ENCODE results near the gene ATP2B2.

Gene ATP2B2

DNA sequence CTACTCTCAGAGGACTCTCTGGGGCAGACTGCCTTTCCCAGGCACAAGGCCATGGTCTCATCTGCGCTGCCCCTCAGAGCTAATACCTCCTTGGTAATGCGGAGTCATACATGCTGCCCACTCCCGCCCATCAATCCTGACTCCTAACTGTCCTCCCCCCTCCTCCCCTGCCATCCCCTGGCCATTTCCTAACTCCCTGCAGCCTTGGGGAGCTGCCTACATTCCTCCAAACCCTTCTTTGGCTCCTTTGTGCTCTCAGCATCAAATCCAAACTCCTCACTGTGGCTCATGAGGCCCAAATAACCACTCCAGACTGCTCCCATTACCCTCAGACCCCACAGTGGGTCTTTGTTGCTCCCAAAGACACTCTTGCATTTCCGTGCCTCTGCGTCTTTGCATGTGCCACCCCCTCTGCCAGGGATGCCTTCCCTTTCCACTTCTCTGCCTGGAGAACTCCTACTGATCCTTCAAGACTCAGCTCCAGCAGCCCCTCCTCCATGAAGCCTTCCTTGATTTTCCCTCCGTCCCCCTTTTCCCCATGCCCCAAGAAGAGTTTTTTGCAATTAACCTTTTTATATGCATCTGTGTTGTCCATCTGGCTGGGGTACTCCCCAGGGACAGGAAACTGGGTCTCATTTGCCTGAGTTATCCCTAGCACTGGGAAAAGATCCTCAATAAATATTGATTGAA, 5.5 kb upstream of the ATP2B2 start:
- DNase-seq: no peak

DNA sequence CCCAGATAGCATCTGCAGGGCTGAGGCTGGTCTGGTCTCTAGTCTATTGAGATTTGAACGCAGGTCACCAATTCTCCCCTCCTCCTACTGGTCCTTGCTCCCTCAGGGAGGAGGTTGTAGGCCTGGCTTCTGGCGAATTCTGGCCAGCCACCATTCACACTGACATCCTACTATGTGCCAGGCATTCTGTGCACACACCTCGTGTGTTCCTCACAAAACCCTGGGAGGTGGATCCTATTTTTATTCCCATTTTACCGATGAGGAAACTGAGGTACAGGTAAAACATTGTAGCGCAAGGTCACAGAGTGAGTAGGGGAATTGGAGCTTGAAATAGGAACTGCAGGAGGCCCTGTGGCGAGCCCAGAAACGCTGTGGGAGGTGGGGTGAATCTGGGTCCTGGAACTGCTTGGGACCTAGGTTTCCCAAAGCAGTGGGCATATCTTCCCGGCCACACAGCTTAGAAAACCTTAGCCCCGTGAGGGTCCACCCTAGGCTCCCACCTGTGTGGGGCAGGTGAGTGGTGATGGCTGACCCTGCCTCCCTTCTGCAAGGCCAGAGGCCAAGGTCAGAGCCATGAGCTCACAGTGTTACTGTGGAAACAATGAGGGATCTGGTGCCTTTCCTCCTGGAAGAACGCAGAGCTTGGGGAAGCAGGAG, 4.8 kb upstream of the ATP2B2 start:
- DNase-seq: no peak

DNA sequence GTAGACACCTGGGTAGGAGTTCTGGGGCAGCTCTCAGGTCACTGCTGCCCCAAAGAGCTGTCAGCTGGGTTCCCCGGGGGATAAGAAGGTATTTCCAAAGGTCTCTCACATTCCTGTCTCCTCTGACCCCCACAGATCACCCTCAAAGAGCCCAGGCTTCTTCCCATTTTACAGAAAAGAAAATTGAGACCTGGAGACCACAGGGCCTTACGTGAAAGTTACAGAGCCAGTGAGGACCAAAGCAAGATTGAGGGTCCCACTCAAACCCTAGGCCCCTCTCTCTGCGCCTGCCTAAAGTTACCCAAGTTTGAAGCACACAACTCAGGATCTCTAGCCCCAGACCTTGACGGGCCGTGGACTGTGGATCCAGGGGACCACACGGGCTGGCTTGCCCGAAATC, 3.9 kb upstream of the ATP2B2 start:
- DNase-seq: no peak

DNA sequence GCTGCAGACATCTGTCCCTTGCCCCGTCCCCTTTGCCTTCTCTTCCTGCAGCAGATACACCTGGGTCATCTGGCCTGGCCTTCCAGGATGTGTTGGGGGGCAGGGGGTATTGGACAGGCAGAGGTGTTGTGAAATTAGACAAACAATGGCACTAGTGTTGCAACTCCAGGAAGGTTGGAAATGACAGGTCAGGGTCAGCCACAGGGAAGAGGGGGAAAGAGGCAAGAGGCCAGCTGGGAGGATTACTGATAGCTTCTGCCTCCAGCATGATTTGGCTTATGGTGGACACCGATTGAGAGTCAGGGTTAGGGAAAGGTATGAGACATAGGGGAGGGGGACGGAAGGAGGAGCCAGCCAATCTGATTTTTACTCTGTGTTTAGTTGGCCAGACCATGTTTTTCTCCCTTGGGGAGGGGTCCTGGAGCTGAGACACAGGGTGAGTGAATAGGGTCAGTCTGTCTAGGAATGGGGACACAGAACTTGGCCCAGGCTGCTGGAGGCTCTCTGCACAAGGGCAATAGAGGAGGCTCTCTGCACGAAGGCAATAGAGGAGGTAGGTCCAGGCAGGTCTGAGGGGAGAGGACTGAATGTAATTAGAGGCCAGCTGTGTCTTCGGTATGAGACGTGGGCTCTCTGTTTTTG, 3.4 kb upstream of the ATP2B2 start:
- DNase-seq: no peak

DNA sequence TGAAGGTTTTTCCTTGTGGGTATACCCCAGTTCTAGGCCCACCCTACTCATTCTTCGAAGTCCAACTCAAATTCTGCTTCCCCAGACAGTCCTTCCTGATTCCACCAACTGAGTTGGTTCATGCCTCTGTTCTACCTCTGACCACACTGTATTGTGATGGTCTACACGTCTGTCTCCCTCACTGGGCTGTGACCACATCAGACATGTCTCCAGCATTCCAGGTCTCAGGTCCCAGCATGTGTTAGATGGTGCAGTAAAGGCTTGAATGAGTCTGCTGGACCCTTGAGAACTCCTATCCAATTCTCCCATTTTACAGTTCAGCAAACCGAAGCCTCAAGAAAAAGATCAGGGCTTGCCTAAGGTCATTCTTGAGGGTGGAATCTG, 2.8 kb upstream of the ATP2B2 start:
- DNase-seq: no peak

DNA sequence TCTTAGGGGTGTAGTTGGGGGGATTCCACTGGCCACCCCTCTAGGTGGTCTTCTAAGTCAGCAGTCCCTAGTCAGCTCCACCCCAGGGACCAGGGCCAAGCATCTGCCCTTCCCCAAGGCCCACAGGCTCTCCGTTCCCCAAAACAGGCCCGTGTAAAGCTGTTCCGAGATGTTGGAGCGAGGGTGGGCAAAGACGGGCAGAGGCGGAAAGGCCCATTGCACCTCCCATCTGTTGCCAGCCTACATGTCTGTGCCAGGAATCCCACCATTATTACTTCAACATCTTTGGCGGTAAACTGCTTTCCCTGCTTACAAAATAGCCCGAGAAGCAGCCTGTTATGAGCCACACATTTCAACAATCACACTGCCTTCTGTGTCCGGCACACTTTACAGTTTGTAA, 1.9 kb upstream of the ATP2B2 start:
- DNase-seq: no peak

DNA sequence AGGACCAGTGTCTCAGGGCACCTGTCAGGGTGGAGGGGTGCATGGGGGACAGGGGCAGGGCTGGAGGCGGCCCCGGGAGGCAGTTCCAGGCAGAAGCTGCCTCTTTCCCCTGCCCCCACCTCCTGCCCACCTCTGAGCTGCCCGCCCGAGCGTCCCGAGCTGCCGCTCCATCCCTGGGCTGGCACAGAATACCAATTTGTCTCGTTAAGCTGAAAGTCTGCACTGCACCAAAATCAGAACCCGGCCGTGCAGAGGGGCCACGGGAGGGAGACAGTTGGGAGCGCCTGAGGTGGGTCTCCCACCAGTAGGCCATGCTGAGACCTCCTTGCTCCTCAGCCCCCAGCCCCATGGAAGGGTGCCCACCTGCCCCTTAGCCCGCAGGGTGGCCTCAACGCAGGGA, 1.3 kb upstream of the ATP2B2 start:
- DNase-seq: no peak

DNA sequence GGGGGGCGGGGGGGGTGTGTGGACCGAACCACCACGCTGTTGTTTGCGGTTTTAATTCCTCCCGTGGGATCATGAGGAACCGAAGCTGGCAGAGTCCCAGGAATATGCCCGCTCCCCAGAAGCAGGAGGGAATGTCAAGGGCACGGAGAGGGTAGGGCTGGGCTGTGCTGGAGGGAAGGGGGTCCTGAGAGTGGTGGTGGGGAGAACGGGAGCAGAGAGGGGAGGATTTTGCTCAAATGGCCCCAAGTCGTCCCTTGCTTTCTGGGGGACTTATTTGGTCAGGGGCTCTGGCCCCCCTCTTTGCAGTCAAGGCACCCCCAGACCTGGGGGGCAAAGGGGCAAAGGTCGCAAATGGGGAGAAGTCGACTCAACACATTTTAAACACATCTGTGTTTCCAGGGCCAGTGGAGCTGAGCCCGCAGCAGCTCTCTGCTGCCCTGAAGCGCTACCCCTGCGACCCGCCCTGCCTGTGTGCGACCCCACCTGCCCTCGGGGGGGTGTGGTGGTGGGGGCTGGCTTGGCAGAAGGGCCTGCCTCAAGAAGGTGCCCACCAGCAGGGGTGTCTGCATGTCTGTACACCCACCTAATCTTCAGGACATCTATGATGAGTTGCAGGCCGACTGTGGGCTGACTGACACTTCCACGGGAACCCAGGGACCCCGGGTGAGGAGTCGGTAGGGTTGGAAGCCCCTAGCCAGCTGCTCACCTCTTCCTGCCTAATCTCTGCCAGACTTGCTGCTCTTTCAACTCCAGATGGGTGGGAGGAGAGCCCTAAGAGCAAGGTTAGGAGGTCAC, 602 bp upstream of the ATP2B2 start:
- peak; percentile 5 for DNase-seq

DNA sequence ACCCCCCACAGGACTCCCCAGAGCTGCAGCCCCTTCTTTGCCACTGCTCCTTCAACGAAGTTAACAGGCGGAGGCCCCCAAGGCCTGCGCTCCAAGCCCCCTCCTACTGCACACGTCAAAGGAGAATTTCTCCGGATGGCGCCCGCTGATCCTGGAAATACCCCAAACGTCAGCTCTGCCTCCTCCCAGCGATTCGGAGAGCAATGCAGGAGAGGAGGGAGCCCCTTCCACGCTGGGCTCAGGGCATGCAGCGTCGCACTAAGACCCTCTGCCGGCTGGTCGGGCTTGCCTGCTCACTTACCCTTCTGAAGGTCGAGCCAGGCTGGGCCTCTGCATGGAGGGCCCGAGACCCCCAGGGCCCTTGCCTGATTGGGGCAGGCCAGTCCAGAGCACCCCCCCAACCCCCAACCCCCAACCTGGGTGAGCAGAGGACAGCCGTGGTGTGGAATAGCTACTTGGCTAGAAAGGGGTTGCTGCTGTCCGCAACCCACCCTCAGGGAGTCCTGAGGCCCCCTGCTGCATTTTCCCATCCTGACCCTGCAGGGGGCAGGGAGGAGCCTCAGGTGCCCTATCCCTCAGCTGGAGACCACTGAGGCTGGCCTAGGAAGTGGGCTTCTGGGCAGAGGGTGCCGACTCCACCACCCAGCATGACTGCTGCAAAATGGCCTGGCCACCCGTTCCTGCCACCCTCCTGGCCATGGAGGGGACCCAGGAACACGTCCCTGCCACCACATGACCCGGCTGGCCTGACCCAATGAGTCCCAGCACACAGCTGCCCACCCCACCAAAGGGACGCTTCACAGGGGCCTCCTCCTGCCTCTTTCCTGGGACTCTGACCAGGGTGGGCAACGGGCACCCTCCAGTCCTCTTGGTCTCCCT, 976 bp downstream of the ATP2B2 start:
- DNase-seq: no peak

DNA sequence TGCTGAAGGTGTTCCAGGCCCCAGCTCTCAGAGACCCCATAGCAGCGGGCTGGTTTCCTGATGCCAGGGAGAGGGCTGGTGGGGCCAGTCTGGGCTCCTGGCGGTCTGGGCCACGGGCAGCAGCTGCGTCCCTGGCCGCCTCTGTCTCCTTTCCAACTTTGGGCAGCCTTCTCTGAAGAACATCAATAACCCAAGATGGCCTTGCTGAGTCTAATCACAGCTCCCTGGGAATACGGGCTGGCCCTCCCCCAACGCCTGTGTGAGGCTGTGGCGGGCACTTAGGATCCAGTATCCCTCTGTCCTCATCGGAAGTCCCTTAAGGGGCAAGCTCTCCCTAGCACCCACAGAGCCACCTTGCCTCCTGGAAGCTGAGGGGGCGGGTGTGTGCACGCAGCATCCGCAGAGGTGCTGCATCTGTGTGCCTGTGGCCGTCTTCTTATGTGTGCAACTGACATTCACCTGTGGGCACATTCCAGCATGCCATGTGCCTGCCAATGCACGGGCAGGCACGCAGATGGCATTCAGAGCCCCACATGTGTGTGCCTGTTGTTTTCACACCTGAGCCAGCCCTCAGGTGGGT, 2.1 kb downstream of the ATP2B2 start:
- DNase-seq: no peak

DNA sequence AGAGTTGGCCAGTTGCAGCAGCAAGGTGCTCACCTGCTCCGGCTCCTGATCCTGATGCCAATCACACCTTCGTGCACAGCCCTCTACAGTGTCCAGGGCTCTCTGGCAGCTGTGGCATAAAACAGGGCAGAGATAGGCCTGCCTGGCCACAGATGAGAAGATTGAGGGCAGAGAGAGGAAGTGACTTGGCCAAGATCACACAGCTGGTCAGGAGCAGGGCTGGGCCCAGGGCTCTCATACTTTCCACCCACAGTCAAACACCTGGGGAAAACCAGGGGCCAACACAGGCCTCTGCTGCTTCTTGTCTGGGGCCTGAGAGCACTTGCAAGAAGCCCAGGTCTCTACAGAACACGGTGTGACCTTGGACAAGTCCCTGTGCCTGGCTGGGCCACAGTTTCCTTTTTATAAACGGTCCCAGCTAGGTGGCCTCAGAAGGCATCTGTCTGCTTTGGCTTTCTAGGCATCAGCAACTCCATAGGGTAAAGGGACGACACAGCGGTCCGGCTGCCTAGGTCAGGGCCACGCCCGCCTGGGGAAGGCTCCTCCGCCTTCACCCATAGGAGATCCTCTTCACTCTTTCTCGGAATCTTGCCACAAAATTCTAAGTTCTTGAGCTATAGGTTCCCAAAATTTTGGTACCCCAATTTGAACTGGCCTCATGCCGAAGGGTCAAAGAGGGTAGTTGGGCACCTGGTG, 3.1 kb downstream of the ATP2B2 start:
- no peak for DNase-seq

DNA sequence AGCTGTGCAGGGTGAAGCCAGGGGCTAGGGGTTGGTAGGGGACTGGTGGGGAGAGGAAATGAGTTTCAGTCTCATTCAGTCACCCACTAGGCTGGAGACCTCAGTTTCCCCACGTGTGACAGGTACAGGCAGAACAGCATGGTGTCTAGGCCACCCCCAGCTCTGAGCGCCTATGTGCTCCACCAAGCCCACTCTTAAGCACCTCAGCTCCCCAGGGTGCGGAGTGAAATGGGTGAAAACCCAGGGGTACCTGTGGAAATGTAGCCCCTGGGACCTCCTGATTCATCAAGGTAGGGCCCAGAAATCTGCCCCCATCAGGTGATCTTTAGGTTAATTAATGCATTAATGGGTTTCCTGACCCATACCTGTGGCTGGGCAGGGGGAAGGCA, 3.7 kb downstream of the ATP2B2 start:
- no peak for DNase-seq

DNA sequence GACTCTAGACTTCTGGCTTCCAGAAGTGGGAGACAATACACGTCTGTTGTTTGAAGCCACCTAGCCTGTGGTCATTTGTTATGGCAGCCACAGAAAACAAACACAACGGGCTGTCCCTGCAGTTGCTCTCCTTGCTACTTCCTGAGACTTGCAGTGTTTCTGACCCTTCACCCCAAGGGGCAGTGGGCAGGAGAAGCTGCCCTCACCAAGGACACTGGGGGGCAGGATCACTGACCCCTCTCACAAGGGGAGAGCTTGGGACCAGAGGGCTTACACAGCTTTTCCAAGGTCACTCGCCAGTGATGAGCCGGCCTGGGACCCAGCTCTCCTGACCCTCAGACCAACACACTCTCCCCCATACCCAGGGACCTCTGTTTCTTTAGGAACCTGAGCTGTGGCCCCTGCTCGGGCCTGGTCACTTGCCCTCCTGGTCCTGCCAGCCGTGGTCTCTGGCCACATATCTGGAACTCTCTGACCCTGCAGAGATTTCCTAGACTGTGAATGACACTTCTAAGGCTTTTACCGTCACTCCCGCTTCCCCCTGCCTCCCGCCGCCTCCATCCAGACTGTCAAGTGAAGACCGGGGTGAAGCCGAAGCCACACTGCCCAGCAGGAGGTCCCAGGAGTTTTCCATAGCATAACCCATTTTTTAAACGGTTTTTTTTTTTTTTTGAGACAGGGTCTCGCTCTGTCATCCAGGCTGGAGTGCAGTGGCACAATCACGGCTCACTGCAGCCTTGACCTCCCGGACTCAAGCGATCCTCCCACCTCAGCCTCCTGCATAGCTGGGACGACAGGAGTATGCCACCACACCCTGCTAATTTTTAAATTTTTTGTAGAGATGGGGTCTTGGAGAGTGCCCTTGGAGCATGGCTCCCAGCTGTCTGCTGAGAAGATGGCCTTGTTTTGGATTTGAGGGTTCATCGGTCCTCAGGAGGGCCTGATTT, 4.4 kb downstream of the ATP2B2 start:
- DNase-seq: no peak

DNA sequence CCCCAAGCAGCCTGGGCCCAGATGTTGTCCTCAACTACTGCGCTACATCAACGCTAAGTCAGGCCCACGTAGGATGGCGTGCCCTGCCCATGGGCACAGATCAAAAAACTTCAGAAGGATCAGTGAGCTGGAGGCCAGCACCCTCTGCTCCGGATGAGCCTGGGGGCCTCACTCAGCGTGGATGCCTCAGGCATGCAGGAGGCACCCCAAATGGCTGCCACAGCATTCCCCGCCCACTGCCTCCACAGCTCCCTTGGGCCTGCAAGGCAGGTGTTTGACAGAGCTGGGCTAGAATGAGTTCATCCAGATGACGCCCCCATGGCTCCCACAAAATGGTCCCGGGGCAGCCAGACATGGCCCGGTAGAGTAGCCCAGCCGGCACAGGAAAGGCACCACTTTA, 7.1 kb downstream of the ATP2B2 start:
- DNase-seq: no peak

DNA sequence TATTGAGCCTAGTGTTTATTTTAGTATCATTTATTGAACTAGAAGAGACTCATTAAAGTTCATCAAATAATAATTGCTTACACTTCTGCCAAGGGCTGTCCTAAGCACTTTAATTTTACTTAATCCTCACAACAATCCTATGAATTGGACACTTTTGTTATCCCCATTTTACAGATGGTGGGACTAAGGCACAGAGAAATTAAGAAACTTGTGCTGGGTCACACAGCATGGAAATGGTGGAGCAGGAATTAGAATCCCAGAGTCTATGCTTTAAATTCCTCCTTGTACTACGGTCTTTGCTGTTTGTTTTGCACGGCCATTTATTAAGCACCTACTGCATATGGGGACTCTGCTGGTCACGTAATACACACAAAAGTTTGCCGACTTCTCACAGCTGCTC, 7.9 kb downstream of the ATP2B2 start:
- no peak for DNase-seq

DNA sequence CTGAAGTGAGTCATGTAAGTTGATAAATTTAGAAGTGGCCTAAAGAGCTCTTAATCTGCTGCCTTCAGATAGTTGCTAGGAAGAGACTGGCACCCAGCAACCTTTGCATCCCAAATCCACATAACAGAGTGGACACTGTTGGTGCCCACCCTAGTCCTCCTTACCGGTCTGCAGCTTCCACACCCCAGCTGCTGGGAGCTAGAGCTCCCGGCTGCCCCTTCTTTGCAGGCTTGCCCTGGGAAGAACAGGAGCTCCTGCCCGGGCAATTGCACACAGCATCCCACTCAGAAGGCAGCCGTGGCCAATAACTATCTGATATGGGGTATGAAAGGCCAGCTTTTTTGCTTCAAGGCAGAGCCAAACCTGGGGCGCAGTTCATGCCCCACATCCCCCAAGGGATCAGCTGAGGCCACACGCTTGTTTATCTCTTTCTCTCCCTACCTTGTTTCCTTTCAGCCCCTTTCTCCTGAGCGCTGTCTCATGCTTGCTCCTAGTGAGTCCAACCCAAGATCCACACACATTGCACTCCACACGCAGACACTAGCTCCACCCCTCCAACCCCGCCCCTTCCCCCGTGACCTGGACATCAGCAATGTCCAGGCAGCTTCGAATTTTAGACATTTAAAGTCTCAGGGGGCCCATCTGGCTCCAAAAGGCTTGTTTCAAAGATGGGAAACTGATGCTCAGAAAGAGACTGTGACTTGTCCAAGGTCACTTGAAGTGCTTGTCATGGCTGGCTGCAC, 9.1 kb downstream of the ATP2B2 start:
- DNase-seq: no peak

DNA sequence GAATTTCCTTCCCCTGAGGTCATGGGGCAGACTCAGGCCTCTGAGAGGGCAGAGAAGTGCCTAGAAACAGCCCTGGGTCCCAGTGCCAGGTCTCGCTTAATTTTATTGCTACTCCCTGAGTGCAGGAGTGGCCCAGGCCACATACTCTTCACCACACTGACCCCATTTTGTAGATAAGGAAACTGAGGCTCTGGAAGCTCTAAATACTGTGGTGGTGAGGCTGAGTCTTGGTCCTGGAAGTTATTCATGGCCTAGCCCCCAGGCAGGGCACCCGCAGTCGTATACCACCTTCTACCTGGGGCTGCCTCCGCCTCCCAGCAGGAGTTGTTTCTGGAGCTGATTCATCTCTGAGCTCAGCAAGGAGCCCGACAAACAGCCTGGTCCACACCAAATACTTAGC, 9.8 kb downstream of the ATP2B2 start:
- DNase-seq: no peak

DNA sequence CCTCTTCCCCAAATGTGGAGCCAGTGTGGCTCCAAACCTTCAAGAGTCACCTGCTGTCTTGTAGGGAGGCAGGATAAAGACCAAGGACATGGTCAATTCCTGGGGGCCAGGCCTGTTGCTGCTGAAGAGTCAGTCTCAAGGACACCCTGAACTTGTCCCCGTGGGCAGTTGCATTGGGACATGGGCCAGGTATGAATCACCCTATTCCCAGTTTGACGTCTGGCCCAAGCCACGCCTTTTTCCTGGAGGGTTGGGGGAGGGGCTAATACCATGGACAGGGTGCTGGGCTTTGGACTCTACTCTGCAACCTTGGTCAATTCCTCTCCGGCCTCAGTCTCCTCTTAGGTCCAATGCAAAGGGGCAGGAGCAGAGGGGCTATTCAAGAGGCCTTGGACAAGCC, 10.4 kb downstream of the ATP2B2 start:
- peak; percentile 13 for DNase-seq

DNA sequence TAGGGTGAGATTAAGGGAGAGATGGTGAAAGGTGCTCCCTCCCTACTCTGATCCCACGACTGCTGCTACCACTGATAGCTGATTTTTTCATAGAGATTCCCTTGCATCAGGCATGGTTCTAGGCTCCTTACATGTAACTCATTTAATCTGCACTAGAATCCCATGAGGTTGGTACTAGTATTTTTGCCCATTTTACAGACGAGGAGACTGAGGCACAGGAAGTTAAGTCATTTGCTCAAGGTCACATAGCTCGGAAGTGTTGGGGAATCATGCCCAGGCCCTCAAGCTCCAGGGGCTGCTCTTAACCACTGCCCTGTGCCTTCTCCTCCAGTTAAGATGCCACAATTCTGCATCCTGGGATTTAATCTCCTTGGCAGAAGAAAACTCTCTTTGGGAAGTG, 11.2 kb downstream of the ATP2B2 start:
- no peak for DNase-seq

DNA sequence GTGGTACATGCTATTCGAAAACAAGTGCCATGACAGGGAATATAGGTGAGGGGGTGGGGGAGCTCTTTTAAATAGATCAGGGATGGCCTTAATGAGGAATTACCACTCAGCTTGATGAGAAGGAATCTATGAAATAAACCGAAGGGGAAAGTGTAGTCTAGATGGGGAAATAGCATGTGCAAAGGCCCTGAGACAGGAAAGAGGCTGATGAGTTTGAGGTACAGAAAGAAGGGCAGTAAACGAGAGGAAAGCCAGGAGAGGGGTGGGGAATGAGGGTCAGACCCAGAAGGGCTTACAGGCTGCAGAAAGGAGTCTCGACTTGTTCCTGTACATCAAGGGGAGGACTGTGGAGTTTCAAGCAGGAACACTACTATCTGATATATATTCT, 12.2 kb downstream of the ATP2B2 start:
- no peak for DNase-seq
